ENCODE measurements around the gene KDM4C. TPM values are rescaled to one million over a fixed set of nuclear protein-coding genes. Genes with fewer than 3 reads are reported as not detected.
"Not testable (repeated sequence)": the region's sequence is repeated elsewhere in the genome, so short reads cannot be mapped to it uniquely, and the experiment has no call there.

KDM4C gene
- total RNA-seq, 2 donors from 2014 or later = 26.1 to 47.8 TPM

DNA sequence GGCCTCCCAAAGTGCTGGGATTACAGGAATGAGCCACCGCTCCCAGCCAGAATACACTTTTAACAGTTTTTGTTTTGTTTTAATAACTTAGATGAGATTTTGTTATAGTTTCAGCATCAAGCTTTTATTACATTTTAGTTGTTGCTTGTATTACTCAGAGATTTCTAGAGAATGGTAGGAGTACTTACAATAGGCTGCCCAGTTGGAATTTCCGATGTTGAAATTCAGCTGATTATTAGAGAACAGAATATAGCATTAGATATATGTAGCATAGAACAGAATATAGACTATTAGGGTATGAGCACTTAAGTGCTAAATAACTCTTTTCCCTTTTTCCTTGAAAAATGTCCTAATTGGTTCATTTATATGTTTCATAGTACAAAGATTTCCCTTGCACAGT is 6.2 kb downstream of the KDM4C start:
- ATAC-seq (ENCODE audit: insufficient number of reproducible peaks, low FRiP score, low read depth) (no peak), DNase-seq (ENCODE audit: low spot score) (no peak)
- H3K36me3 ChIP-seq = no peaks in the 10 kb centered on the region
- TF ChIP-seq, protein P1, sequence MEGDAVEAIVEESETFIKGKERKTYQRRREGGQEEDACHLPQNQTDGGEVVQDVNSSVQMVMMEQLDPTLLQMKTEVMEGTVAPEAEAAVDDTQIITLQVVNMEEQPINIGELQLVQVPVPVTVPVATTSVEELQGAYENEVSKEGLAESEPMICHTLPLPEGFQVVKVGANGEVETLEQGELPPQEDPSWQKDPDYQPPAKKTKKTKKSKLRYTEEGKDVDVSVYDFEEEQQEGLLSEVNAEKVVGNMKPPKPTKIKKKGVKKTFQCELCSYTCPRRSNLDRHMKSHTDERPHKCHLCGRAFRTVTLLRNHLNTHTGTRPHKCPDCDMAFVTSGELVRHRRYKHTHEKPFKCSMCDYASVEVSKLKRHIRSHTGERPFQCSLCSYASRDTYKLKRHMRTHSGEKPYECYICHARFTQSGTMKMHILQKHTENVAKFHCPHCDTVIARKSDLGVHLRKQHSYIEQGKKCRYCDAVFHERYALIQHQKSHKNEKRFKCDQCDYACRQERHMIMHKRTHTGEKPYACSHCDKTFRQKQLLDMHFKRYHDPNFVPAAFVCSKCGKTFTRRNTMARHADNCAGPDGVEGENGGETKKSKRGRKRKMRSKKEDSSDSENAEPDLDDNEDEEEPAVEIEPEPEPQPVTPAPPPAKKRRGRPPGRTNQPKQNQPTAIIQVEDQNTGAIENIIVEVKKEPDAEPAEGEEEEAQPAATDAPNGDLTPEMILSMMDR (IDR thresholded peaks at IDR 0.05) = no peak
- no peak overlapping the region for H3K4me3 ChIP-seq
- H3K27ac ChIP-seq = no peak overlapping the region
- no peaks in the 10 kb centered on the region for H3K9me3 ChIP-seq
- H3K27me3 ChIP-seq (replicated peaks; ENCODE audit: insufficient read depth) = no peaks in the 10 kb centered on the region
- H3K4me1 ChIP-seq (ENCODE audit: control insufficient read depth in 1 of 2, low read depth in 2 of 2) = peaks cover 0 to 10% of the 10 kb centered on the region in 2 donors

DNA sequence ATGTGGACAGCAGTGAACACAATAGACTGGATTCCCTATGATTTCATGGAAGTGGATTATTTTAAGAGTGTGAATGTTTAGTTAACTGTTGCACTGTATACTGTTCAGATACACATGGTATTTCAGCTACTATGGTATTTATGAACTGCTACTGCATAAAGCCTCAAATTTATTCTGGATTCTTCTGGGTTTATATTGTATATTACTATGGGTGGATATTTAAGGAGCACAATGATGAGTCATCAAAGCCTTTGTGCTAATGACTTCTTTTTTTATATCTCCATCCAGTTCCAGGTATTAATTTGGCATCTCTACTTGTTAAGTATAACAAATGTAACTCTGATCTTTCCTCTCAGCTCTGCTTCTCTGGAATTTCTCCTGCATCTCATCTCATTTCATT is 6.8 kb downstream of the KDM4C start:
- H3K9me3 ChIP-seq = no peaks in the 10 kb centered on the region
- H3K27me3 ChIP-seq (replicated peaks; ENCODE audit: insufficient read depth) = no peaks in the 10 kb centered on the region
- DNase-seq (ENCODE audit: low spot score) = no peak
- ATAC-seq (ENCODE audit: insufficient number of reproducible peaks, low FRiP score, low read depth) = no peak
- H3K36me3 ChIP-seq = no peaks in the 10 kb centered on the region
- H3K4me3 ChIP-seq = no peak overlapping the region
- peaks cover 0 to 10% of the 10 kb centered on the region in 2 donors for H3K4me1 ChIP-seq (ENCODE audit: control insufficient read depth in 1 of 2, low read depth in 2 of 2)
- H3K27ac ChIP-seq = no peak overlapping the region
- TF ChIP-seq, protein P1 (IDR thresholded peaks at IDR 0.05) = no peak

DNA sequence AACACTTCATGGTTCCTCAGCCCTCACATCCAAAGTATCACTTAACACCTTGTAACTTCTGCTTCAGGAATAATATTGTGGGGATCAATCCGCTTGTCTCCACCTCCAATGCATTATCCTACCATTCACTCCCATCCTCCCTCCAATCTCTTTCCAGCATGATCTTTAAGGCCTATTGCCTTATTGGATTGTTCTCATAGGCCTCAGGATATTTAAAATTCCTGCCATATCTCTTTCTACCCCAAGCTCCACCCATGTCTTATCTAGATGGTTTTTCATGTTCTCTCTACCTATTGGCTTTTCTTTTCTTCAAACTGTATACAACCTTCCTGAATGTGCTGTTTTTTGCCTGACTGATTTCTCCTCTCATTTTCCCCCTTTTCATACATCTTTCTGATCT is 7.2 kb downstream of the KDM4C start:
- Histone ChIP-seq H3K4me1 (ENCODE audit: control insufficient read depth in 1 of 2, low read depth in 2 of 2) (peaks cover 0 to 10% of the 10 kb centered on the region in 2 donors), H3K27ac (no peak overlapping the region), H3K4me3 (no peak overlapping the region), H3K36me3 (no peaks in the 10 kb centered on the region), H3K9me3 (no peaks in the 10 kb centered on the region), H3K27me3 (replicated peaks; ENCODE audit: insufficient read depth) (no peaks in the 10 kb centered on the region)
- no peak for DNase-seq (ENCODE audit: low spot score)
- no peak for ATAC-seq (ENCODE audit: insufficient number of reproducible peaks, low FRiP score, low read depth)
- TF ChIP-seq, protein P1 (IDR thresholded peaks at IDR 0.05) = no peak

DNA sequence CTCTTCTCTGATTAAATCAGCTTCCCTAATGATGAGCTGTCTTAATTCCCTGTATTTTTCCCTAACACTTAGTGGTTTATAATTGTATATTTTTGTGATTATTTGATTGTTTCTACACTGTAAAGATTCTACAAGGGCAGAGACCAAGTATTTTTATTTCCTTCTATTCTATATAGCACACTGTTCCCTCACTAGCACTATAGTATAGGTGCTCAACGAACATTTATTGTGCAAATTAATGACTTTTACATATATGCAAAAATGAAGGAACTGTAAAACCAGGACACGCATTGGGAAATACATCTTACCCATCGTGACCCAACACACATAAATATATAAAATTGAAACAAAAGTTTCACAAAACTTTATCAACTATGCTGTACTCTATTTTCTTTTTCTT is 7.6 kb downstream of the KDM4C start:
- Histone ChIP-seq H3K36me3 (no peaks in the 10 kb centered on the region), H3K9me3 (no peaks in the 10 kb centered on the region), H3K4me3 (no peak overlapping the region), H3K4me1 (ENCODE audit: control insufficient read depth in 1 of 2, low read depth in 2 of 2) (peaks cover 0 to 10% of the 10 kb centered on the region in 2 donors), H3K27me3 (replicated peaks; ENCODE audit: insufficient read depth) (no peaks in the 10 kb centered on the region), H3K27ac (no peak overlapping the region)
- no peak for ATAC-seq (ENCODE audit: insufficient number of reproducible peaks, low FRiP score, low read depth)
- TF ChIP-seq, protein P1 (IDR thresholded peaks at IDR 0.05) = no peak
- DNase-seq (ENCODE audit: low spot score) = no peak

DNA sequence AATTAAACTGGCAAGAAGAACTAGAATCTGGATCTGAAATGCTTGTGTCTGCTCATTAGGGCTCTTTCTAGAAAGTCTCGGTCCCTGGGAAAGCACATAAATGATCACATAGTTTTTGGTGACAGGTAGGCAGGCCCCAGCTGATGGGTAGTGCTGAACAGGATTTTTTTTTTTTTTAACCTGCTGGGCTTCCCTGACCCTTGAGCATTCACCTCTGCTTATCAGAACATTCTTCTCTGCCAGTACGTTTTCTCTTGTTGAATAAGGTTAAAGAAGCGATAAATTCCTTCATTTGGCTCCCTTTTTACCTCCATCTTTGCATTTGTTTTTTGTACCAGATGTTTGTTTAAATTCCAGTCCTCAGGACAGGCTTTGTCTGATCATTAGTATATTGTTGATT is 8.8 kb downstream of the KDM4C start:
- TF ChIP-seq, protein P1 (IDR thresholded peaks at IDR 0.05) = no peak

DNA sequence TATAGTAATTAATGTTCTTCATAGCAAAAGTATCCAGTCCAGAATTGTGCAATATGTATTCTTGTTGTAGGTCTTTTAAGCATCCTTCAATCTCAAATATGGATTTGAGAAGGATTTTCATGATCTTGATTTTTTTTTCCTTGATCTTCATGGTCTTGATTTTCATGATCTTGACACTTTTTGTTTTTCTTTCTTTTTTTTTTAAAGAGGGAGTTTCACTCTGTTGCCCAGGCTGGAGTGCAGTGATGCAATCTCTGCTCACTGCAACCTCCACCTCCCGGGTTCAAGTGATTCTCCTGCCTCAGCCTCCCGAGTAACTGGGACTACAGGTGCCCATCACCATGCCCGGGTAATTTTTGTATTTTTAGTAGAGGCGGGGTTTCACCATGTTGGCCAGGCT is 10.8 kb downstream of the KDM4C start:
- DNase-seq (ENCODE audit: low spot score); H3K36me3 ChIP-seq: not testable (repeated sequence)

More for the DNA sequence above, 8.8 kb downstream of the KDM4C start:
- ATAC-seq (ENCODE audit: insufficient number of reproducible peaks, low FRiP score, low read depth) (no peak), DNase-seq (ENCODE audit: low spot score) (no peak)
- Histone ChIP-seq H3K4me1 (ENCODE audit: control insufficient read depth in 1 of 2, low read depth in 2 of 2) (peaks cover 0 to 10% of the 10 kb centered on the region in 2 donors), H3K27ac (no peak overlapping the region), H3K36me3 (no peaks in the 10 kb centered on the region), H3K27me3 (replicated peaks; ENCODE audit: insufficient read depth) (no peaks in the 10 kb centered on the region), H3K4me3 (no peak overlapping the region), H3K9me3 (no peaks in the 10 kb centered on the region)

More for the DNA sequence above, 10.8 kb downstream of the KDM4C start:
- not testable (repeated sequence) for H3K4me1 ChIP-seq (ENCODE audit: control insufficient read depth in 1 of 2, low read depth in 2 of 2); H3K4me3 ChIP-seq; H3K27me3 ChIP-seq (replicated peaks; ENCODE audit: insufficient read depth); H3K9me3 ChIP-seq; ATAC-seq (ENCODE audit: insufficient number of reproducible peaks, low FRiP score, low read depth); H3K27ac ChIP-seq

Data from thoracic aorta (tissue), 2 donors.